CD14-positive monocyte (primary cell): ENCODE data around the gene HPSE2. TPM values are rescaled to one million over a fixed set of nuclear protein-coding genes. Genes with fewer than 3 reads are reported as not detected.

Experiments
- DNase-seq, 3 donors: peaks; one replicate each; pipeline ENCODE4 v3.0.0-alpha.2; 2011 to 2022
- H2AFZ ChIP-seq: 2 replicates; pipeline ENCODE4 v1.6.0; 2012; ENCODE audit warnings: mild to moderate bottlenecking, low read depth, low read length, inconsistent platforms; ENCODE audit not compliant: insufficient read depth, poor library complexity, severe bottlenecking
- H3K27ac ChIP-seq, 2 donors: 1 replicate in 1 of 2; 2 replicates in 1 of 2; pipeline ENCODE4 v1.5.1; 2012 to 2013; ENCODE audit warnings: low read length in 2 of 2, control low read depth in 1 of 2, inconsistent platforms in 1 of 2, low read depth in 1 of 2, mild to moderate bottlenecking in 1 of 2
- H3K27me3 ChIP-seq, 2 donors: one replicate each; pipeline versions ENCODE4 v1.6.0 to v1.6.1; 2011 to 2013; ENCODE audit warnings: low read length in 2 of 2; ENCODE audit not compliant: control insufficient read depth in 2 of 2, insufficient read depth in 2 of 2
- H3K36me3 ChIP-seq, 2 donors: replicated peaks in 1 of 2; 1 replicate in 1 of 2; 2 replicates in 1 of 2; pipeline versions ENCODE4 v1.5.1 to v1.6.1; 2012 to 2013; ENCODE audit warnings: low read length in 2 of 2, control low read depth in 1 of 2, inconsistent platforms in 1 of 2, mild to moderate bottlenecking in 1 of 2; ENCODE audit not compliant: insufficient read depth in 2 of 2, control insufficient read depth in 1 of 2
- H3K4me1 ChIP-seq, 2 donors: 1 replicate in 1 of 2; 2 replicates in 1 of 2; pipeline versions ENCODE4 v1.5.1 to v1.6.1; 2012 to 2013; ENCODE audit warnings: low read length in 2 of 2, control low read depth in 1 of 2, inconsistent platforms in 1 of 2, mild to moderate bottlenecking in 1 of 2, moderate library complexity in 1 of 2; ENCODE audit not compliant: insufficient read depth in 2 of 2, control insufficient read depth in 1 of 2
- H3K4me2 ChIP-seq: replicated peaks from 2 replicates; pipeline ENCODE3; 2012; ENCODE audit warnings: low read length, moderate library complexity, mild to moderate bottlenecking; ENCODE audit not compliant: poor library complexity, severe bottlenecking; ENCODE audit errors: extremely low read depth
- H3K4me3 ChIP-seq, 3 experiments: fragments of 200-600 bp in 1 of 3; sonication (generic) in 1 of 3; replicated peaks in 1 of 3; 1 replicate in 2 of 3; 2 replicates in 1 of 3; pipeline ENCODE4 v1.5.1; 2011 to 2013; ENCODE audit warnings: low read length in 3 of 3, mild to moderate bottlenecking in 3 of 3, control low read depth in 2 of 3, low read depth in 2 of 3, inconsistent platforms in 1 of 3, moderate library complexity in 1 of 3
- H3K79me2 ChIP-seq: 2 replicates; pipeline ENCODE4 v1.6.0; 2012; ENCODE audit warnings: mild to moderate bottlenecking, control low read depth, inconsistent platforms, low read length, moderate library complexity; ENCODE audit not compliant: insufficient read depth
- H3K9ac ChIP-seq: 2 replicates; pipeline ENCODE4 v1.6.0; 2017; ENCODE audit warnings: low read length, mild to moderate bottlenecking; ENCODE audit not compliant: insufficient read depth, poor library complexity, severe bottlenecking
- H3K9me3 ChIP-seq, 2 donors: replicated peaks in 1 of 2; 1 replicate in 1 of 2; 2 replicates in 1 of 2; pipeline versions ENCODE4 v1.5.1 to v1.6.1; 2012 to 2013; ENCODE audit warnings: low read length in 2 of 2, control low read depth in 1 of 2; ENCODE audit not compliant: control insufficient read depth in 1 of 2, insufficient read depth in 1 of 2
- H4K20me1 ChIP-seq: 2 replicates; pipeline ENCODE4 v1.6.0; 2012; ENCODE audit warnings: mild to moderate bottlenecking, low read length, control low read depth, moderate library complexity; ENCODE audit not compliant: insufficient read depth
- H3K27ac Mint-ChIP-seq, 7 donors: one replicate each; pipeline ENCODE4 v1.8.0; 2020; ENCODE audit warnings: mild to moderate bottlenecking in 7 of 7, mixed read lengths in 7 of 7, moderate library complexity in 6 of 7, inconsistent platforms in 2 of 7
- H3K27me3 Mint-ChIP-seq, 3 donors: one replicate each; pipeline ENCODE4 v1.8.0; 2021 to 2022; ENCODE audit warnings: low read depth in 3 of 3, mild to moderate bottlenecking in 3 of 3, mixed read lengths in 3 of 3, moderate library complexity in 3 of 3, inconsistent platforms in 1 of 3
- H3K36me3 Mint-ChIP-seq, 2 donors: one replicate each; pipeline ENCODE4 v1.8.0; 2020; ENCODE audit warnings: mixed read lengths in 2 of 2, inconsistent platforms in 1 of 2, mild to moderate bottlenecking in 1 of 2
- H3K4me1 Mint-ChIP-seq: one replicate; pipeline ENCODE4 v1.8.0; 2020; ENCODE audit warnings: mild to moderate bottlenecking, mixed read lengths
- H3K4me3 Mint-ChIP-seq, 2 donors: one replicate each; pipeline ENCODE4 v1.8.0; 2020; ENCODE audit warnings: mild to moderate bottlenecking in 2 of 2, mixed read lengths in 2 of 2, moderate library complexity in 1 of 2
- H3K9me3 Mint-ChIP-seq, 7 donors: one replicate each; pipeline ENCODE4 v1.8.0; 2020 to 2022; ENCODE audit warnings: mixed read lengths in 7 of 7, mild to moderate bottlenecking in 6 of 7, moderate library complexity in 6 of 7, inconsistent platforms in 2 of 7
- CTCF ChIP-seq: fragments of 200-600 bp; IDR thresholded peaks from one replicate; pipeline ENCODE4 v1.8.0; 2022; ENCODE audit warnings: antibody characterized with exemption, mild to moderate bottlenecking
- WGBS: methylation state at CpG from one replicate; pipeline ENCODE4 v1.1.5; 2013; ENCODE audit warnings: missing lambda C conversion rate; ENCODE audit not compliant: insufficient coverage; 5-methylcytosine and 5-hydroxymethylcytosine counted together
- intact Hi-C, 2 donors: fragments of 100-400 bp; cut with micrococcal nuclease; formaldehyde crosslinking; loops; one replicate each; pipeline versions ENCODE4 v1.15.0 to v1.15.1; 2023
- polyA plus RNA-seq, 3 donors: library from polyadenylated mRNA; depleted of rRNA in 1 of 3; unstranded in 2 of 3; stranded (reverse) in 1 of 3; fragments of 300-500 nt in 2 of 3; fragments of >200 nt in 1 of 3; fragmentation: Illumina TruSeq in 2 of 3; gene quantifications; 1 replicate in 2 of 3; 2 replicates in 1 of 3; pipeline ENCODE4 v1.2.3, GENCODE V29; 2012 to 2021

The HPSE2 gene
- polyA plus RNA-seq, 3 donors, result not detected

- no peak overlapping the region for H2AFZ ChIP-seq
- Mint-ChIP-seq H3K27me3 (no peaks in the 10 kb centered on the region), H3K4me1 (peaks cover 2% of the 10 kb centered on the region), H3K27ac (peak overlapping the region in 1 of 7 donors; percentile 32), H3K4me3 (no peak overlapping the region), H3K36me3 (peaks cover 75 to 94% of the 10 kb centered on the region in 2 donors), H3K9me3 (peaks cover 0 to 11% (median 3%) of the 10 kb centered on the region in 7 donors)
- no peaks in the 10 kb centered on the region for H3K27me3 ChIP-seq
- H3K9ac ChIP-seq, result no peak overlapping the region
- no peak overlapping the region for H3K4me2 ChIP-seq
- peaks cover 15% of the 10 kb centered on the region for H4K20me1 ChIP-seq
- H3K36me3 ChIP-seq, result peaks cover 91 to 96% of the 10 kb centered on the region in 2 donors
- no peaks in the 10 kb centered on the region for H3K4me1 ChIP-seq
- no peak overlapping the region for H3K4me3 ChIP-seq
- H3K27ac ChIP-seq, result no peak overlapping the region
- intact Hi-C loops, result no loop called here
- no peak for DNase-seq
- peaks cover 0 to 6% of the 10 kb centered on the region in 2 donors for H3K9me3 ChIP-seq
- WGBS, result 95% methylated on average over 4 of the region's 8 CpGs
- H3K79me2 ChIP-seq, result no peaks in the 10 kb centered on the region
- no peak for TF ChIP-seq CTCF
Observed at GRCh38 chr10:98430427-98430826, 805.2 kb downstream of the HPSE2 start.

- no peak overlapping the region for H3K27ac Mint-ChIP-seq
- H3K36me3 ChIP-seq, result peaks cover 91 to 96% of the 10 kb centered on the region in 2 donors
- WGBS, result 99% methylated on average over 17 of the region's 22 CpGs
Observed at GRCh38 chr10:98429320-98430072, 806.2 kb downstream of the HPSE2 start.

More at GRCh38 chr10:98429320-98430072, 806.2 kb downstream of the HPSE2 start:
- Histone ChIP-seq H3K4me1 (no peaks in the 10 kb centered on the region), H3K9ac (no peak overlapping the region), H2AFZ (no peak overlapping the region), H3K27ac (no peak overlapping the region), H4K20me1 (peaks cover 15% of the 10 kb centered on the region), H3K79me2 (no peaks in the 10 kb centered on the region), H3K4me2 (no peak overlapping the region), H3K9me3 (peaks cover 0 to 6% of the 10 kb centered on the region in 2 donors), H3K4me3 (no peak overlapping the region), H3K27me3 (no peaks in the 10 kb centered on the region)
- Mint-ChIP-seq H3K36me3 (peaks cover 72 to 94% of the 10 kb centered on the region in 2 donors), H3K9me3 (peaks cover 0 to 8% (median 1%) of the 10 kb centered on the region in 7 donors), H3K4me3 (no peak overlapping the region), H3K4me1 (peaks cover 2% of the 10 kb centered on the region), H3K27me3 (no peaks in the 10 kb centered on the region)
- DNase-seq, result no peak
- intact Hi-C loops, result no loop called here
- TF ChIP-seq CTCF, result no peak
